NT2/D1 (cell line): Measurements from ENCODE around the gene ADAMTS18.

Experiments
- SUZ12 ChIP-seq: IDR thresholded peaks from 2 replicates; pipeline ENCODE4 v1.6.1; 2011; ENCODE audit not compliant: insufficient read length, insufficient read depth; ENCODE audit errors: extremely low read depth
- YY1 ChIP-seq: IDR thresholded peaks from 2 replicates; pipeline ENCODE4 v1.6.1; 2011; ENCODE audit not compliant: insufficient read length, insufficient read depth
- ZNF274 ChIP-seq: IDR thresholded peaks from 2 replicates; pipeline ENCODE4 v1.6.1; 2011; ENCODE audit warnings: mild to moderate bottlenecking, low read depth, low read length

- no peak for TF ChIP-seq YY1
- TF ChIP-seq ZNF274, result no peak
- no peak for TF ChIP-seq SUZ12
Measured at GRCh38 chr16:77288222-77288621, 146.6 kb downstream of the ADAMTS18 start.
